ENCODE data around the gene FBXO38. TPM values are rescaled to one million over a fixed set of nuclear protein-coding genes. Genes with fewer than 3 reads are reported as not detected.

The FBXO38 gene
- total RNA-seq, 1 experiment from 2014 or later, result 35.8 TPM

GRCh38 chr5:148418511-148418910 lies 34.8 kb downstream of the FBXO38 start:
- no peak overlapping the region for H3K4me3 Mint-ChIP-seq
- peaks cover 49% of the 10 kb centered on the region for H3K36me3 Mint-ChIP-seq
- H3K9me3 Mint-ChIP-seq, result no peaks in the 10 kb centered on the region
- no peaks in the 10 kb centered on the region for H3K27me3 Mint-ChIP-seq (ENCODE audit: low read depth)
- H3K4me1 Mint-ChIP-seq, result no peaks in the 10 kb centered on the region
- CTCF ChIA-PET, result no interaction called here
- no peak overlapping the region for H3K27ac Mint-ChIP-seq
- TF ChIP-seq CREB1 (CRISPR knock-in tag; IDR thresholded peaks at IDR 0.05), result no peak
- TF ChIP-seq NFATC4 (CRISPR knock-in tag; IDR thresholded peaks at IDR 0.05), result no peak
- no peak for TF ChIP-seq NR1H2 (CRISPR knock-in tag; IDR thresholded peaks at IDR 0.05)
- no peak for TF ChIP-seq CREM (CRISPR knock-in tag; IDR thresholded peaks at IDR 0.05)
- no peak for TF ChIP-seq MXD4 (CRISPR knock-in tag; IDR thresholded peaks at IDR 0.05; ENCODE audit: borderline replicate concordance)
- TF ChIP-seq ATF3 (CRISPR knock-in tag; conservative IDR thresholded peaks at IDR 0.05), result no peak
- TF ChIP-seq ZNF219 (CRISPR knock-in tag; IDR thresholded peaks at IDR 0.05; ENCODE audit: borderline replicate concordance), result no peak
- no peak for TF ChIP-seq ATF2 (CRISPR knock-in tag; IDR thresholded peaks at IDR 0.05; ENCODE audit: borderline replicate concordance, low read depth)
- no peak for TF ChIP-seq KAT7 (CRISPR knock-in tag; IDR thresholded peaks at IDR 0.05; ENCODE audit: borderline replicate concordance)
- no peak for TF ChIP-seq IRF1 (CRISPR knock-in tag; IDR thresholded peaks at IDR 0.05)
- no peak for TF ChIP-seq ZNF121 (CRISPR knock-in tag; IDR thresholded peaks at IDR 0.05)
- TF ChIP-seq FOXP1 (CRISPR knock-in tag; IDR thresholded peaks at IDR 0.05; ENCODE audit: borderline replicate concordance), result no peak
- TF ChIP-seq ZNF416 (CRISPR knock-in tag; IDR thresholded peaks at IDR 0.05), result no peak
- no peak for TF ChIP-seq SMAD4 (CRISPR knock-in tag; IDR thresholded peaks at IDR 0.05)
- no peak for TF ChIP-seq E2F4 (CRISPR knock-in tag; IDR thresholded peaks at IDR 0.05; ENCODE audit: borderline replicate concordance, low read depth)
- TF ChIP-seq FOXP4 (CRISPR knock-in tag; IDR thresholded peaks at IDR 0.05), result no peak
- no peak for TF ChIP-seq HMGXB4 (CRISPR knock-in tag; IDR thresholded peaks at IDR 0.05)
- no peak for TF ChIP-seq ZNF281 (CRISPR knock-in tag; IDR thresholded peaks at IDR 0.05)
- no peak for TF ChIP-seq AFF4 (CRISPR knock-in tag; IDR thresholded peaks at IDR 0.05; ENCODE audit: borderline replicate concordance)
- POLR2A ChIA-PET, result no interaction called here
- ATAC-seq (no peak), DNase-seq (ENCODE audit: low spot score) (no peak)
